Nephron (organoid): ENCODE data around the gene LOC128125822.

ENCODE experiments used
- H3K27ac Mint-ChIP-seq, 3 experiments: 2 replicates each; pipeline ENCODE4 v1.8.0; 2020; ENCODE audit warnings: mixed read lengths in 3 of 3, mild to moderate bottlenecking in 2 of 3, moderate library complexity in 1 of 3
- H3K27me3 Mint-ChIP-seq: 2 replicates; pipeline ENCODE4 v1.8.0; 2021; ENCODE audit warnings: low read depth, mild to moderate bottlenecking, moderate library complexity, mixed read lengths
- H3K36me3 Mint-ChIP-seq: 2 replicates; pipeline ENCODE4 v1.8.0; 2020; ENCODE audit warnings: low read depth, mixed read lengths
- H3K4me1 Mint-ChIP-seq: 2 replicates; pipeline ENCODE4 v1.8.0; 2020; ENCODE audit warnings: mixed read lengths
- H3K4me3 Mint-ChIP-seq, 3 experiments: 2 replicates each; pipeline ENCODE4 v1.8.0; 2020; ENCODE audit warnings: mild to moderate bottlenecking in 3 of 3, mixed read lengths in 3 of 3, moderate library complexity in 2 of 3
- H3K9me3 Mint-ChIP-seq: 2 replicates; pipeline ENCODE4 v1.8.0; 2020; ENCODE audit warnings: mixed read lengths
- CTCF ChIP-seq, 3 experiments: fragments of 200-600 bp; sonication (generic); IDR thresholded peaks; one replicate each; pipeline ENCODE4 v1.5.0; 2021; ENCODE audit warnings: antibody characterized with exemption in 3 of 3; ENCODE audit not compliant: unreplicated experiment in 3 of 3

Gene LOC128125822

GRCh38 chr6:63560801-63561287 is 11.4 kb upstream of the LOC128125822 start:
- no peaks in the 10 kb centered on the region for H3K4me1 Mint-ChIP-seq
- TF ChIP-seq CTCF (IDR thresholded peaks at IDR 0.05; ENCODE audit: unreplicated experiment in 3 of 3): no peak
- no peaks in the 10 kb centered on the region for H3K9me3 Mint-ChIP-seq
- H3K36me3 Mint-ChIP-seq: no peaks in the 10 kb centered on the region
- no peaks in the 10 kb centered on the region for H3K27me3 Mint-ChIP-seq
- no peak overlapping the region for H3K27ac Mint-ChIP-seq
- H3K4me3 Mint-ChIP-seq: no peak overlapping the region

GRCh38 chr6:63561288-63561687 is 11.0 kb upstream of the LOC128125822 start:
- Mint-ChIP-seq H3K27me3 (no peaks in the 10 kb centered on the region), H3K36me3 (no peaks in the 10 kb centered on the region), H3K4me1 (no peaks in the 10 kb centered on the region), H3K9me3 (no peaks in the 10 kb centered on the region), H3K4me3 (no peak overlapping the region), H3K27ac (no peak overlapping the region)
- no peak for TF ChIP-seq CTCF (IDR thresholded peaks at IDR 0.05; ENCODE audit: unreplicated experiment in 3 of 3)

GRCh38 chr6:63563235-63563634 is 9.0 kb upstream of the LOC128125822 start:
- no peaks in the 10 kb centered on the region for H3K4me1 Mint-ChIP-seq
- no peaks in the 10 kb centered on the region for H3K36me3 Mint-ChIP-seq
- no peak overlapping the region for H3K4me3 Mint-ChIP-seq
- peaks cover 3% of the 10 kb centered on the region for H3K9me3 Mint-ChIP-seq
- TF ChIP-seq CTCF (IDR thresholded peaks at IDR 0.05; ENCODE audit: unreplicated experiment in 3 of 3): no peak
- no peak overlapping the region for H3K27ac Mint-ChIP-seq
- H3K27me3 Mint-ChIP-seq: no peaks in the 10 kb centered on the region

- Mint-ChIP-seq H3K9me3 (peaks cover 4% of the 10 kb centered on the region), H3K27me3 (peaks cover 4% of the 10 kb centered on the region), H3K27ac (no peak overlapping the region), H3K4me3 (no peak overlapping the region), H3K4me1 (no peaks in the 10 kb centered on the region), H3K36me3 (no peaks in the 10 kb centered on the region)
- no peak for TF ChIP-seq CTCF (IDR thresholded peaks at IDR 0.05; ENCODE audit: unreplicated experiment in 3 of 3)
Observed at GRCh38 chr6:63565058-63565726, 7.1 kb upstream of the LOC128125822 start.

GRCh38 chr6:63565727-63566596 is 6.3 kb upstream of the LOC128125822 start:
- H3K4me1 Mint-ChIP-seq: no peaks in the 10 kb centered on the region
- no peak overlapping the region for H3K4me3 Mint-ChIP-seq
- no peaks in the 10 kb centered on the region for H3K36me3 Mint-ChIP-seq
- peaks cover 4% of the 10 kb centered on the region for H3K27me3 Mint-ChIP-seq
- peaks cover 4% of the 10 kb centered on the region for H3K9me3 Mint-ChIP-seq
- TF ChIP-seq CTCF (IDR thresholded peaks at IDR 0.05; ENCODE audit: unreplicated experiment in 3 of 3): no peak
- no peak overlapping the region for H3K27ac Mint-ChIP-seq
